Sigmoid colon (tissue), 4 donors: ENCODE measurements around the gene ZMIZ1.

Source experiments
- EP300 ChIP-seq, 4 donors: sonication (generic); formaldehyde crosslinking; IDR thresholded peaks; one replicate each; pipeline ENCODE4 v1.6.1; 2017; ENCODE audit warnings: antibody characterized with exemption in 4 of 4
- POLR2A ChIP-seq, 2 donors: fragments of 450-650 bp; IDR thresholded peaks; one replicate each; pipeline ENCODE4 v1.6.1; 2016; ENCODE audit warnings: antibody characterized with exemption in 2 of 2, mild to moderate bottlenecking in 2 of 2, moderate library complexity in 2 of 2
- TF ChIP-seq, protein P1 (sequence below), 4 experiments: fragments of 450-650 bp in 3 of 4; fragments of 200-600 bp in 1 of 4; IDR thresholded peaks; one replicate each; pipeline ENCODE4 v1.5.1; 2016 to 2019; ENCODE audit warnings: antibody characterized with exemption in 4 of 4, mild to moderate bottlenecking in 3 of 4, moderate library complexity in 2 of 4

DNA sequence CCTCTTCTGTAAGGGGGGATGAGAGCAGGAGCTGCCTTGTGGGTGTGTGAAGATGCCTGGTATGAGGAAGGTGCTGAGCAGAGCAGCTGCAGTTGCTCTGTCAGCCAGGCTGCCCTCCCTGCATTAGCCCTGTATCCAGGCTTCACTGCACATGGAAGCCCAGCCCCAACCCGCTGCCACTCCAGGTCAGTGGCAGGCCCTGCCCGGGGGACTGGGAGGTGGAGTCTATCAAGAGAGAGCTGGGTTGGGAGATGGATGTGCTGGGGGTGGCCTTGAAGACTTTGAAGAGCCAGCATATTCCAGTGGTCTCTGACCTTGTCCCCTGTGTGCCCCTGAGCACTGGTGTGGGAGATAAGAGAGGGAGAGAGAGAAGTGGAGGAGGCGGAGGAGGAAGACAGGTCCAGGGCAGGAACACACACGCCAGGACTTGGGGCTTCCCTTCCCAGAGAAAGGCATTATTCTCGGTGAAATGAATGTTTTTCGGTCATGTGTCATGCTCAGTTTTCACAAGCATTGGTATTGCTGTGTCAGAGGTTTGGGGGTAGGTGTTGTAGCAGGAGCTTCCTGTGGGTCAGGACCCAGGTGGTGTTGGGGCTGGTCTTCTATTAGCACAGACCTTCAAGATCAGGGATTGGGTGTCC is 281.1 kb downstream of the ZMIZ1 start:
- TF ChIP-seq, protein P1, sequence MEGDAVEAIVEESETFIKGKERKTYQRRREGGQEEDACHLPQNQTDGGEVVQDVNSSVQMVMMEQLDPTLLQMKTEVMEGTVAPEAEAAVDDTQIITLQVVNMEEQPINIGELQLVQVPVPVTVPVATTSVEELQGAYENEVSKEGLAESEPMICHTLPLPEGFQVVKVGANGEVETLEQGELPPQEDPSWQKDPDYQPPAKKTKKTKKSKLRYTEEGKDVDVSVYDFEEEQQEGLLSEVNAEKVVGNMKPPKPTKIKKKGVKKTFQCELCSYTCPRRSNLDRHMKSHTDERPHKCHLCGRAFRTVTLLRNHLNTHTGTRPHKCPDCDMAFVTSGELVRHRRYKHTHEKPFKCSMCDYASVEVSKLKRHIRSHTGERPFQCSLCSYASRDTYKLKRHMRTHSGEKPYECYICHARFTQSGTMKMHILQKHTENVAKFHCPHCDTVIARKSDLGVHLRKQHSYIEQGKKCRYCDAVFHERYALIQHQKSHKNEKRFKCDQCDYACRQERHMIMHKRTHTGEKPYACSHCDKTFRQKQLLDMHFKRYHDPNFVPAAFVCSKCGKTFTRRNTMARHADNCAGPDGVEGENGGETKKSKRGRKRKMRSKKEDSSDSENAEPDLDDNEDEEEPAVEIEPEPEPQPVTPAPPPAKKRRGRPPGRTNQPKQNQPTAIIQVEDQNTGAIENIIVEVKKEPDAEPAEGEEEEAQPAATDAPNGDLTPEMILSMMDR (IDR thresholded peaks at IDR 0.05) = no peak
- TF ChIP-seq POLR2A (IDR thresholded peaks at IDR 0.05) (no peak), EP300 (IDR thresholded peaks at IDR 0.05) (no peak)
